K562 (cell line): Measurements from ENCODE around the gene PDK1. TPM values are rescaled to one million over a fixed set of nuclear protein-coding genes. Genes with fewer than 3 reads are reported as not detected.

Source experiments
- CTBP1 ChIP-seq: fragments of 450-650 bp; IDR thresholded peaks from 2 replicates; pipeline ENCODE4 v1.6.1; 2016; ENCODE audit warnings: borderline replicate concordance
- HMGN3 ChIP-seq: IDR thresholded peaks from 2 replicates; pipeline ENCODE4 v1.6.1; 2011; ENCODE audit warnings: borderline replicate concordance, low read depth, mild to moderate bottlenecking, mixed read lengths, low read length; ENCODE audit not compliant: insufficient read length; ENCODE audit errors: extremely low read depth
- ILK ChIP-seq: fragments of 450-650 bp; IDR thresholded peaks from 2 replicates; pipeline ENCODE4 v1.6.1; 2016; ENCODE audit warnings: missing genetic modification characterization, low read depth, mild to moderate bottlenecking, missing compliant biosample characterization, moderate library complexity, borderline replicate concordance
- NRF1 ChIP-seq, 2 experiments: fragments of 450-650 bp; IDR thresholded peaks in 1 of 2; conservative IDR thresholded peaks in 1 of 2; 2 replicates each; pipeline ENCODE4 v1.6.1; 2014; ENCODE audit warnings: mild to moderate bottlenecking in 2 of 2
- POLR3A ChIP-seq: IDR thresholded peaks from 2 replicates; pipeline ENCODE4 v1.6.1; 2011; ENCODE audit warnings: borderline replicate concordance, mild to moderate bottlenecking, moderate library complexity; ENCODE audit not compliant: insufficient read length, insufficient read depth; ENCODE audit errors: extremely low read depth
- PRDM10 ChIP-seq: fragments of 450-650 bp; IDR thresholded peaks from 2 replicates; pipeline ENCODE4 v1.6.1; 2018; ENCODE audit not compliant: partially characterized antibody
- PTRF ChIP-seq: fragments of 450-650 bp; IDR thresholded peaks from 2 replicates; pipeline ENCODE4 v1.6.1; 2016; ENCODE audit warnings: mild to moderate bottlenecking, missing genetic modification characterization, missing compliant biosample characterization
- ZNF589 ChIP-seq: fragments of 200-800 bp; sonication (Bioruptor generic); IDR thresholded peaks from 2 replicates; pipeline ENCODE4 v1.6.1; 2016; ENCODE audit warnings: low read depth, missing genetic modification characterization, missing compliant biosample characterization
- polyA plus RNA-seq, 8 experiments: library from polyadenylated mRNA; depleted of rRNA in 4 of 8; stranded (reverse) in 5 of 8; unstranded in 3 of 8; fragments of >200 nt; fragmentation: Nextera tagmentation in 2 of 8; fragmentation: Illumina TruSeq in 1 of 8; extraction: Ambion mirVana in 2 of 8; extraction: Trizol in 1 of 8; gene quantifications; 2 replicates each; pipeline versions ENCODE4 v1.2.1 to v1.2.3, GENCODE V29; 2011 to 2014; ENCODE audit warnings: inconsistent platforms in 1 of 8, missing spikeins in 1 of 8
- total RNA-seq, 7 experiments: library from RNA; depleted of rRNA in 6 of 7; stranded (reverse); fragments of >200 nt in 6 of 7; fragmentation: Illumina TruSeq in 2 of 7; extraction: Trizol in 2 of 7; gene quantifications; 2 replicates each; pipeline versions ENCODE4 v1.2.1 to v1.2.3, GENCODE V29; 2011 to 2021; ENCODE audit warnings: low replicate concordance in 1 of 7
- TF ChIP-seq, protein P1 (sequence below): fragments of 450-650 bp; IDR thresholded peaks from 2 replicates; pipeline ENCODE4 v1.6.1; 2016; ENCODE audit warnings: low read depth
- TF ChIP-seq, protein P2 (sequence below): fragments of 450-650 bp; IDR thresholded peaks from 2 replicates; pipeline ENCODE4 v1.6.1; 2017; ENCODE audit warnings: mild to moderate bottlenecking, moderate library complexity
- TF ChIP-seq, protein P3 (sequence below): fragments of 150-350 bp; conservative IDR thresholded peaks from 2 replicates; pipeline ENCODE4 v1.6.1; 2014; ENCODE audit warnings: low read length

Gene PDK1
- total and polyA plus RNA-seq, 9 of the 15 experiments (the other 6 are each of a cell fraction or from before 2014, with no cell fraction given), result 3.5 to 176 (median 13.9) TPM

- peak in 1 of 2 experiments; percentile 20; a peak in 2 of 4 replicates for TF ChIP-seq NRF1 (conservative IDR thresholded peaks at IDR 0.05 in 1 of 2, IDR thresholded peaks at IDR 0.05 in 1 of 2)
- TF ChIP-seq PTRF, result no peak
- TF ChIP-seq, protein P1, sequence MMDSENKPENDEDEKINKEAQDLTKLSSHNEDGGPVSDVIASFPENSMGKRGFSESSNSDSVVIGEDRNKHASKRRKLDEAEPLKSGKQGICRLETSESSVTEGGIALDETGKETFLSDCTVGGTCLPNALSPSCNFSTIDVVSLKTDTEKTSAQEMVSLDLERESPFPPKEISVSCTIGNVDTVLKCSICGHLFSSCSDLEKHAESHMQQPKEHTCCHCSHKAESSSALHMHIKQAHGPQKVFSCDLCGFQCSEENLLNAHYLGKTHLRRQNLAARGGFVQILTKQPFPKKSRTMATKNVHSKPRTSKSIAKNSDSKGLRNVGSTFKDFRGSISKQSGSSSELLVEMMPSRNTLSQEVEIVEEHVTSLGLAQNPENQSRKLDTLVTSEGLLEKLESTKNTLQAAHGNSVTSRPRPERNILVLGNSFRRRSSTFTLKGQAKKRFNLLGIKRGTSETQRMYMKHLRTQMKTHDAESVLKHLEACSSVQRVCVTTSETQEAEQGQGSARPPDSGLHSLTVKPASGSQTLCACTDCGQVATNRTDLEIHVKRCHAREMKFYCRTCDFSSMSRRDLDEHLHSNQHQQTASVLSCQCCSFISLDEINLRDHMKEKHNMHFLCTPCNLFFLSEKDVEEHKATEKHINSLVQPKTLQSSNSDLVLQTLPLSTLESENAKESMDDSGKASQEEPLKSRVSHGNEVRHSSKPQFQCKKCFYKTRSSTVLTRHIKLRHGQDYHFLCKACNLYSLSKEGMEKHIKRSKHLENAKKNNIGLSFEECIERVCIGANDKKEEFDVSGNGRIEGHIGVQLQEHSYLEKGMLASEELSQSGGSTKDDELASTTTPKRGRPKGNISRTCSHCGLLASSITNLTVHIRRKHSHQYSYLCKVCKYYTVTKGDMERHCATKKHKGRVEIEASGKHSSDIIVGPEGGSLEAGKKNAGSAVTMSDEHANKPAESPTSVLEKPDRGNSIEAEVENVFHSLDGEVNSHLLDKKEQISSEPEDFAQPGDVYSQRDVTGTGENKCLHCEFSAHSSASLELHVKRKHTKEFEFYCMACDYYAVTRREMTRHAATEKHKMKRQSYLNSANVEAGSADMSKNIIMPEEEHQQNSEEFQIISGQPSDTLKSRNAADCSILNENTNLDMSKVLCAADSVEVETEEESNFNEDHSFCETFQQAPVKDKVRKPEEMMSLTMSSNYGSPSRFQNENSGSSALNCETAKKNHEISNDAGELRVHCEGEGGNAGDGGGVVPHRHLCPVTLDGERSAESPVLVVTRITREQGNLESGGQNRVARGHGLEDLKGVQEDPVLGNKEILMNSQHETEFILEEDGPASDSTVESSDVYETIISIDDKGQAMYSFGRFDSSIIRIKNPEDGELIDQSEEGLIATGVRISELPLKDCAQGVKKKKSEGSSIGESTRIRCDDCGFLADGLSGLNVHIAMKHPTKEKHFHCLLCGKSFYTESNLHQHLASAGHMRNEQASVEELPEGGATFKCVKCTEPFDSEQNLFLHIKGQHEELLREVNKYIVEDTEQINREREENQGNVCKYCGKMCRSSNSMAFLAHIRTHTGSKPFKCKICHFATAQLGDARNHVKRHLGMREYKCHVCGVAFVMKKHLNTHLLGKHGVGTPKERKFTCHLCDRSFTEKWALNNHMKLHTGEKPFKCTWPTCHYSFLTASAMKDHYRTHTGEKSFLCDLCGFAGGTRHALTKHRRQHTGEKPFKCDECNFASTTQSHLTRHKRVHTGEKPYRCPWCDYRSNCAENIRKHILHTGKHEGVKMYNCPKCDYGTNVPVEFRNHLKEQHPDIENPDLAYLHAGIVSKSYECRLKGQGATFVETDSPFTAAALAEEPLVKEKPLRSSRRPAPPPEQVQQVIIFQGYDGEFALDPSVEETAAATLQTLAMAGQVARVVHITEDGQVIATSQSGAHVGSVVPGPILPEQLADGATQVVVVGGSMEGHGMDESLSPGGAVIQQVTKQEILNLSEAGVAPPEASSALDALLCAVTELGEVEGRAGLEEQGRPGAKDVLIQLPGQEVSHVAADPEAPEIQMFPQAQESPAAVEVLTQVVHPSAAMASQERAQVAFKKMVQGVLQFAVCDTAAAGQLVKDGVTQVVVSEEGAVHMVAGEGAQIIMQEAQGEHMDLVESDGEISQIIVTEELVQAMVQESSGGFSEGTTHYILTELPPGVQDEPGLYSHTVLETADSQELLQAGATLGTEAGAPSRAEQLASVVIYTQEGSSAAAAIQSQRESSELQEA, result no peak
- peak; percentile 37; the same call in 1 of the 2 replicates for TF ChIP-seq CTBP1
- TF ChIP-seq PRDM10, result no peak
- no peak for TF ChIP-seq ZNF589 (CRISPR knock-in tag)
- TF ChIP-seq HMGN3, result no peak
- no peak for TF ChIP-seq ILK
- TF ChIP-seq POLR3A, result no peak
- TF ChIP-seq, protein P2, sequence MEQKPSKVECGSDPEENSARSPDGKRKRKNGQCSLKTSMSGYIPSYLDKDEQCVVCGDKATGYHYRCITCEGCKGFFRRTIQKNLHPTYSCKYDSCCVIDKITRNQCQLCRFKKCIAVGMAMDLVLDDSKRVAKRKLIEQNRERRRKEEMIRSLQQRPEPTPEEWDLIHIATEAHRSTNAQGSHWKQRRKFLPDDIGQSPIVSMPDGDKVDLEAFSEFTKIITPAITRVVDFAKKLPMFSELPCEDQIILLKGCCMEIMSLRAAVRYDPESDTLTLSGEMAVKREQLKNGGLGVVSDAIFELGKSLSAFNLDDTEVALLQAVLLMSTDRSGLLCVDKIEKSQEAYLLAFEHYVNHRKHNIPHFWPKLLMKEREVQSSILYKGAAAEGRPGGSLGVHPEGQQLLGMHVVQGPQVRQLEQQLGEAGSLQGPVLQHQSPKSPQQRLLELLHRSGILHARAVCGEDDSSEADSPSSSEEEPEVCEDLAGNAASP, result no peak
- TF ChIP-seq, protein P3, sequence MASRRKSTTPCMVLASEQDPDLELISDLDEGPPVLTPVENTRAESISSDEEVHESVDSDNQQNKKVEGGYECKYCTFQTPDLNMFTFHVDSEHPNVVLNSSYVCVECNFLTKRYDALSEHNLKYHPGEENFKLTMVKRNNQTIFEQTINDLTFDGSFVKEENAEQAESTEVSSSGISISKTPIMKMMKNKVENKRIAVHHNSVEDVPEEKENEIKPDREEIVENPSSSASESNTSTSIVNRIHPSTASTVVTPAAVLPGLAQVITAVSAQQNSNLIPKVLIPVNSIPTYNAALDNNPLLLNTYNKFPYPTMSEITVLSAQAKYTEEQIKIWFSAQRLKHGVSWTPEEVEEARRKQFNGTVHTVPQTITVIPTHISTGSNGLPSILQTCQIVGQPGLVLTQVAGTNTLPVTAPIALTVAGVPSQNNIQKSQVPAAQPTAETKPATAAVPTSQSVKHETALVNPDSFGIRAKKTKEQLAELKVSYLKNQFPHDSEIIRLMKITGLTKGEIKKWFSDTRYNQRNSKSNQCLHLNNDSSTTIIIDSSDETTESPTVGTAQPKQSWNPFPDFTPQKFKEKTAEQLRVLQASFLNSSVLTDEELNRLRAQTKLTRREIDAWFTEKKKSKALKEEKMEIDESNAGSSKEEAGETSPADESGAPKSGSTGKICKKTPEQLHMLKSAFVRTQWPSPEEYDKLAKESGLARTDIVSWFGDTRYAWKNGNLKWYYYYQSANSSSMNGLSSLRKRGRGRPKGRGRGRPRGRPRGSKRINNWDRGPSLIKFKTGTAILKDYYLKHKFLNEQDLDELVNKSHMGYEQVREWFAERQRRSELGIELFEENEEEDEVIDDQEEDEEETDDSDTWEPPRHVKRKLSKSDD, result no peak
Observed at GRCh38 chr2:172558372-172558771, 2.5 kb downstream of the PDK1 start (continued).
